Measurements from ENCODE around the gene GCKR. TPM values are rescaled to one million over a fixed set of nuclear protein-coding genes. Genes with fewer than 3 reads are reported as not detected.

GCKR gene
- total and polyA plus RNA-seq, 2 of the 13 experiments (the other 11 are each of a cell fraction or from before 2014, with no cell fraction given) = 15.2 to 48.3 TPM

DNA sequence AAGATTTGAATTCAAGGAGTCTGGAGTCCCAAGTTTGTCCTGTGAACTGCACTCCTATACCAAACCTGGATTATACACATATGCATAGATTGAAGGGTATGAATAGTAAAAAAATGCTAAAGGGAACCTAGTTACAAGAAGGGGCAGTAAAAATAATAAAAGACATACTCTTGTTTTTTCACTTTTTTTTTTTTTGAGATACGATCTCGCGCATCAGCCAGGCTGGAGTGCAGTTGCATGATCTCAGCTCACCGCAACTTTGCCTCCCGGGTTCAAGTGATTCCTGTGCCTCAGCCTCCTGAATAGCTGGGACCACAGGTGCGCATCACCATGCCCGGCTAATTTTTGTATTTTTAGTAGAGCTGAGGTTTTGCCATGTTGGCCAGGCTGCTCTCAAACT, 32.2 kb upstream of the GCKR start (continued):
- TF ChIP-seq, protein P1, sequence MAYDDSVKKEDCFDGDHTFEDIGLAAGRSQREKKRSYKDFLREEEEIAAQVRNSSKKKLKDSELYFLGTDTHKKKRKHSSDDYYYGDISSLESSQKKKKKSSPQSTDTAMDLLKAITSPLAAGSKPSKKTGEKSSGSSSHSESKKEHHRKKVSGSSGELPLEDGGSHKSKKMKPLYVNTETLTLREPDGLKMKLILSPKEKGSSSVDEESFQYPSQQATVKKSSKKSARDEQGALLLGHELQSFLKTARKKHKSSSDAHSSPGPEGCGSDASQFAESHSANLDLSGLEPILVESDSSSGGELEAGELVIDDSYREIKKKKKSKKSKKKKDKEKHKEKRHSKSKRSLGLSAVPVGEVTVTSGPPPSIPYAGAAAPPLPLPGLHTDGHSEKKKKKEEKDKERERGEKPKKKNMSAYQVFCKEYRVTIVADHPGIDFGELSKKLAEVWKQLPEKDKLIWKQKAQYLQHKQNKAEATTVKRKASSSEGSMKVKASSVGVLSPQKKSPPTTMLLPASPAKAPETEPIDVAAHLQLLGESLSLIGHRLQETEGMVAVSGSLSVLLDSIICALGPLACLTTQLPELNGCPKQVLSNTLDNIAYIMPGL (CRISPR knock-in tag; IDR thresholded peaks at IDR 0.05; ENCODE audit: borderline replicate concordance in 1 of 2, low read depth in 1 of 2) = no peak
- TF ChIP-seq ZNF234 (CRISPR knock-in tag; conservative IDR thresholded peaks at IDR 0.05) = no peak
- no peak for TF ChIP-seq ZNF44 (CRISPR knock-in tag; IDR thresholded peaks at IDR 0.05)
- no peak for TF ChIP-seq FLYWCH1 (CRISPR knock-in tag; IDR thresholded peaks at IDR 0.05)
- TF ChIP-seq, protein P2, sequence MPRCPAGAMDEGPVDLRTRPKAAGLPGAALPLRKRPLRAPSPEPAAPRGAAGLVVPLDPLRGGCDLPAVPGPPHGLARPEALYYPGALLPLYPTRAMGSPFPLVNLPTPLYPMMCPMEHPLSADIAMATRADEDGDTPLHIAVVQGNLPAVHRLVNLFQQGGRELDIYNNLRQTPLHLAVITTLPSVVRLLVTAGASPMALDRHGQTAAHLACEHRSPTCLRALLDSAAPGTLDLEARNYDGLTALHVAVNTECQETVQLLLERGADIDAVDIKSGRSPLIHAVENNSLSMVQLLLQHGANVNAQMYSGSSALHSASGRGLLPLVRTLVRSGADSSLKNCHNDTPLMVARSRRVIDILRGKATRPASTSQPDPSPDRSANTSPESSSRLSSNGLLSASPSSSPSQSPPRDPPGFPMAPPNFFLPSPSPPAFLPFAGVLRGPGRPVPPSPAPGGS (CRISPR knock-in tag; IDR thresholded peaks at IDR 0.05) = no peak
- TF ChIP-seq, protein P3, sequence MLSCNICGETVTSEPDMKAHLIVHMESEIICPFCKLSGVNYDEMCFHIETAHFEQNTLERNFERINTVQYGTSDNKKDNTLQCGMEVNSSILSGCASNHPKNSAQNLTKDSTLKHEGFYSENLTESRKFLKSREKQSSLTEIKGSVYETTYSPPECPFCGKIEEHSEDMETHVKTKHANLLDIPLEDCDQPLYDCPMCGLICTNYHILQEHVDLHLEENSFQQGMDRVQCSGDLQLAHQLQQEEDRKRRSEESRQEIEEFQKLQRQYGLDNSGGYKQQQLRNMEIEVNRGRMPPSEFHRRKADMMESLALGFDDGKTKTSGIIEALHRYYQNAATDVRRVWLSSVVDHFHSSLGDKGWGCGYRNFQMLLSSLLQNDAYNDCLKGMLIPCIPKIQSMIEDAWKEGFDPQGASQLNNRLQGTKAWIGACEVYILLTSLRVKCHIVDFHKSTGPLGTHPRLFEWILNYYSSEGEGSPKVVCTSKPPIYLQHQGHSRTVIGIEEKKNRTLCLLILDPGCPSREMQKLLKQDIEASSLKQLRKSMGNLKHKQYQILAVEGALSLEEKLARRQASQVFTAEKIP (CRISPR knock-in tag; IDR thresholded peaks at IDR 0.05; ENCODE audit: borderline replicate concordance) = no peak

DNA sequence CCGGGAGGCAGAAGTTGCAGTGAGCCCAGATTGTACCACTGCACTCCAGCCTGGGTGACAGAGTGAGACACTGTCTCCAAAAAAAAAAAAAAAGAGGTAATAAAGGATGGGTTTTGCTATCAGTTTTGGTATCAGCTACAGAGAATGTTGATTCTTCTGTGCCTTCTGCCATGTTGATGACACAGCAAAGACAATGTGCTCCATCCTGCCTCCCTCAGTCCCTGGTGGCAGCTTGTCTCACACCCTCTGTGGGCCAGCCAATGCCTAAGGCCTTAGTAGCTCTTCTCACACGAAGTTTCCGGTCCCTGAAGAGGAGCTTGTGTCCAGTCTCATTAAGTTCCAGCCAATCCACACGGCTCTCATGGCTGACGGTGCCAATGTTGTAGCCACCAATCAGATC, 24.7 kb upstream of the GCKR start:
- POLR2A ChIA-PET = no interaction called here
- Histone ChIP-seq H4K20me1 (ENCODE audit: insufficient read depth, low read length) (no peaks in the 10 kb centered on the region; the same call in 1 of the 2 replicates), H3K9ac (ENCODE audit: insufficient read depth, low read depth, low read length) (no peak overlapping the region), H3K79me2 (ENCODE audit: insufficient read depth, low read length) (no peaks in the 10 kb centered on the region), H3K9me3 (ENCODE audit: low read length) (no peaks in the 10 kb centered on the region), H3K4me3 (replicated peaks in 1 of 3; ENCODE audit: insufficient read depth in 1 of 3, low read depth in 2 of 3, low read length in 3 of 3) (no peak overlapping the region), H3K4me2 (ENCODE audit: low read depth, low read length) (no peak overlapping the region), H3K4me1 (ENCODE audit: insufficient read depth, low read length) (peaks cover 7% of the 10 kb centered on the region; the same call in 1 of the 2 replicates), H3K27me3 (ENCODE audit: control insufficient read depth in 1 of 2, insufficient read depth in 2 of 2, low read length in 2 of 2) (no peaks in the 10 kb centered on the region), H3K36me3 (replicated peaks in 1 of 2; ENCODE audit: control insufficient read depth in 1 of 2, insufficient read depth in 2 of 2, low read length in 2 of 2) (peaks cover 12 to 29% of the 10 kb centered on the region in 2 experiments; a peak in 4 of 5 replicates), H3K27ac (ENCODE audit: extremely low read length, insufficient read depth, low read length) (no peak overlapping the region), H2AFZ (ENCODE audit: low read length) (no peak overlapping the region)
- WGBS (ENCODE audit: low lambda C conversion rate) = 100% methylated on average over 5 of the region's 5 CpGs
- DNase-seq (ENCODE audit: low spot score) (no peak), FAIRE-seq (no peak), ATAC-seq (no peak)
- in situ Hi-C loops (cut with HindIII; ENCODE audit: extremely low pct_ligation_motif_present, low pct_unique_long_range_greater_than_20kb) = no loop called here
- no TSS peak for BruUV-seq (replicated peaks)
- intact Hi-C loops (cut with micrococcal nuclease; ENCODE audit: unreplicated experiment) = no loop called here
- CTCF ChIA-PET (ENCODE audit: low intra/inter-chr PET ratio, low total read pairs) = no interaction called here
- TF ChIP-seq ZNF124 (CRISPR knock-in tag; IDR thresholded peaks at IDR 0.05) (no peak), ZKSCAN8 (CRISPR knock-in tag; IDR thresholded peaks at IDR 0.05; ENCODE audit: borderline replicate concordance) (no peak), ZMAT3 (CRISPR knock-in tag; conservative IDR thresholded peaks at IDR 0.05) (no peak), ZNF850 (CRISPR knock-in tag; conservative IDR thresholded peaks at IDR 0.05) (no peak), PHB2 (IDR thresholded peaks at IDR 0.05; ENCODE audit: partially characterized antibody) (no peak), KDM2A (CRISPR knock-in tag; IDR thresholded peaks at IDR 0.05; ENCODE audit: borderline replicate concordance, low read depth) (no peak), MTF1 (CRISPR knock-in tag; IDR thresholded peaks at IDR 0.05) (no peak), MIER2 (CRISPR knock-in tag; IDR thresholded peaks at IDR 0.05) (no peak), ZFYVE20 (CRISPR knock-in tag; IDR thresholded peaks at IDR 0.05; ENCODE audit: borderline replicate concordance, low read depth) (no peak)
- TF ChIP-seq, protein P4, sequence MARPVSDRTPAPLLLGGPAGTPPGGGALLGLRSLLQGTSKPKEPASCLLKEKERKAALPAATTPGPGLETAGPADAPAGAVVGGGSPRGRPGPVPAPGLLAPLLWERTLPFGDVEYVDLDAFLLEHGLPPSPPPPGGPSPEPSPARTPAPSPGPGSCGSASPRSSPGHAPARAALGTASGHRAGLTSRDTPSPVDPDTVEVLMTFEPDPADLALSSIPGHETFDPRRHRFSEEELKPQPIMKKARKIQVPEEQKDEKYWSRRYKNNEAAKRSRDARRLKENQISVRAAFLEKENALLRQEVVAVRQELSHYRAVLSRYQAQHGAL (CRISPR knock-in tag; IDR thresholded peaks at IDR 0.05; ENCODE audit: not compliant biosample characterization) = no peak
- TF ChIP-seq, protein P5, sequence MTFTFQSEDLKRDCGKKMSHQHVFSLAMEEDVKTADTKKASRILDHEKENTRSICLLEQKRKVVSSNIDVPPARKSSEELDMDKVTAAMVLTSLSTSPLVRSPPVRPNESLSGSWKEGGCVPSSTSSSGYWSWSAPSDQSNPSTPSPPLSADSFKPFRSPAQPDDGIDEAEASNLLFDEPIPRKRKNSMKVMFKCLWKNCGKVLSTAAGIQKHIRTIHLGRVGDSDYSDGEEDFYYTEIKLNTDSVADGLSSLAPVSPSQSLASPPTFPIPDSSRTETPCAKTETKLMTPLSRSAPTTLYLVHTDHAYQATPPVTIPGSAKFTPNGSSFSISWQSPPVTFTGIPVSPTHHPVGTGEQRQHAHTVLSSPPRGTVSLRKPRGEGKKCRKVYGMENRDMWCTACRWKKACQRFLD (CRISPR knock-in tag; IDR thresholded peaks at IDR 0.05; ENCODE audit: borderline replicate concordance) = no peak

All from HepG2 (cell line).